Activated naive CD8-positive, alpha-beta T cell treated with anti-CD3 and anti-CD28 coated beads, Interleukin-2, amount 50 U/mL, for 24 hours (primary cell): Measurements from ENCODE around the gene AGAP4.
"Not testable (repeated sequence)": the region's sequence is repeated elsewhere in the genome, so short reads cannot be mapped to it uniquely, and the experiment has no call there.

Experiments
- ATAC-seq: fragments of 150-1000 bp; cut with Tn5 transposase; one replicate; pipeline ENCODE4 v1.10.0; 2021
- DNase-seq: peaks from one replicate; pipeline ENCODE4 v3.0.0; 2021
- H3K27ac Mint-ChIP-seq: one replicate; pipeline ENCODE4 v1.8.0; 2021; ENCODE audit warnings: mild to moderate bottlenecking, mixed read lengths
- H3K27me3 Mint-ChIP-seq: one replicate; pipeline ENCODE4 v1.8.0; 2021; ENCODE audit warnings: mixed read lengths
- H3K36me3 Mint-ChIP-seq: one replicate; pipeline ENCODE4 v1.8.0; 2021; ENCODE audit warnings: low read depth, mixed read lengths
- H3K4me1 Mint-ChIP-seq: one replicate; pipeline ENCODE4 v1.8.0; 2021; ENCODE audit warnings: mixed read lengths
- H3K4me3 Mint-ChIP-seq: one replicate; pipeline ENCODE4 v1.8.0; 2021; ENCODE audit warnings: mild to moderate bottlenecking, moderate library complexity, mixed read lengths
- H3K9me3 Mint-ChIP-seq: one replicate; pipeline ENCODE4 v1.8.0; 2021; ENCODE audit warnings: mixed read lengths

Gene AGAP4

GRCh38 chr10:45812959-45813358 is 34.3 kb downstream of the AGAP4 start:
- not testable (repeated sequence) for H3K27me3 Mint-ChIP-seq

DNA sequence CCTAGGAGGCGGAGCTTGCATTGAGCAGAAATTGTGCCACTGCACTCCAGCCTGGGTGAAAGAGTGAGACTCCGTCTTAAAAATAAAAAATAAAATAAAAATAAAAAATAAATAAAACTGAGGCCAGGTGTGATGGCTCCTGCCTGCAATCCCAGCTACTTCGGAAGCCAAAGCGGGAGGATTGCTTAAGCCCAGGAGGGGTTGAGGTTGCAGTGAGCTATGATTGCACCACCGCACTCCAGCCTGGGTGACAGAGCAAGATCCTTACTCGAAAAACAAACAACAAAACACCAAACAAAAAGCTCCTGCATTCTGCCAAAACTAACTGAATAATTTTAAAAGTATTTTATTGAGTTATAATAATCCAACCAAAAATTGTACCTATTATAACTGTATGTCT is 36.2 kb downstream of the AGAP4 start:
- DNase-seq (no peak), ATAC-seq (no peak)
- H3K9me3 Mint-ChIP-seq, result no peaks in the 10 kb centered on the region

More at GRCh38 chr10:45812959-45813358, 34.3 kb downstream of the AGAP4 start:
- H3K4me1 Mint-ChIP-seq, H3K9me3 Mint-ChIP-seq, ATAC-seq, H3K27ac Mint-ChIP-seq, DNase-seq, H3K4me3 Mint-ChIP-seq, H3K36me3 Mint-ChIP-seq: not testable (repeated sequence)

DNA sequence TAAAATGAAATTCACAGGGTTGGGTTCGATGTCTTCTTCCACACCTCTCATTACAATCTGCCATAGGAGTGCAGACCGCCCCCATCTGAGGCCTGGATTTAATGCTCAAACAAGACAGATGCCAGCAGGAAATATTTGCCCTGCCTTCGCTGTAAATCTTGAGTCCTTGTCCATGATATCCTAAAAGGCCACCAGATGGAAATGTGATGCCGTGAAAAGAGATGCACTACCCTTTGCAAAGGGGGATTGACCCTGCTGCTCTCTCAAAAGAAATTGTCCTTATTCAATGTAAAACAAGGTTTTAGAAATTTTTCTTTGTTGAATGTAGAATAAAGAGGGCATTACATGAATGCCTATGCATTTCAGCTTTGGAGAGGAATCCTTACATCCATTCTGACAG is 37.5 kb downstream of the AGAP4 start:
- Mint-ChIP-seq H3K27me3 (peaks cover 1% of the 10 kb centered on the region), H3K4me1 (no peaks in the 10 kb centered on the region), H3K9me3 (no peaks in the 10 kb centered on the region), H3K36me3 (no peaks in the 10 kb centered on the region), H3K4me3 (no peak overlapping the region), H3K27ac (no peak overlapping the region)
- no peak for ATAC-seq
- DNase-seq, result no peak

More for the DNA sequence above, 36.2 kb downstream of the AGAP4 start:
- H3K27ac Mint-ChIP-seq, result no peak overlapping the region
- no peaks in the 10 kb centered on the region for H3K4me1 Mint-ChIP-seq
- H3K27me3 Mint-ChIP-seq, result peaks cover 1% of the 10 kb centered on the region
- no peaks in the 10 kb centered on the region for H3K36me3 Mint-ChIP-seq
- H3K4me3 Mint-ChIP-seq, result no peak overlapping the region

GRCh38 chr10:45804996-45805395 is 42.3 kb downstream of the AGAP4 start:
- H3K36me3 Mint-ChIP-seq, H3K4me1 Mint-ChIP-seq, ATAC-seq, H3K9me3 Mint-ChIP-seq, DNase-seq, H3K4me3 Mint-ChIP-seq, H3K27me3 Mint-ChIP-seq, H3K27ac Mint-ChIP-seq: not testable (repeated sequence)

DNA sequence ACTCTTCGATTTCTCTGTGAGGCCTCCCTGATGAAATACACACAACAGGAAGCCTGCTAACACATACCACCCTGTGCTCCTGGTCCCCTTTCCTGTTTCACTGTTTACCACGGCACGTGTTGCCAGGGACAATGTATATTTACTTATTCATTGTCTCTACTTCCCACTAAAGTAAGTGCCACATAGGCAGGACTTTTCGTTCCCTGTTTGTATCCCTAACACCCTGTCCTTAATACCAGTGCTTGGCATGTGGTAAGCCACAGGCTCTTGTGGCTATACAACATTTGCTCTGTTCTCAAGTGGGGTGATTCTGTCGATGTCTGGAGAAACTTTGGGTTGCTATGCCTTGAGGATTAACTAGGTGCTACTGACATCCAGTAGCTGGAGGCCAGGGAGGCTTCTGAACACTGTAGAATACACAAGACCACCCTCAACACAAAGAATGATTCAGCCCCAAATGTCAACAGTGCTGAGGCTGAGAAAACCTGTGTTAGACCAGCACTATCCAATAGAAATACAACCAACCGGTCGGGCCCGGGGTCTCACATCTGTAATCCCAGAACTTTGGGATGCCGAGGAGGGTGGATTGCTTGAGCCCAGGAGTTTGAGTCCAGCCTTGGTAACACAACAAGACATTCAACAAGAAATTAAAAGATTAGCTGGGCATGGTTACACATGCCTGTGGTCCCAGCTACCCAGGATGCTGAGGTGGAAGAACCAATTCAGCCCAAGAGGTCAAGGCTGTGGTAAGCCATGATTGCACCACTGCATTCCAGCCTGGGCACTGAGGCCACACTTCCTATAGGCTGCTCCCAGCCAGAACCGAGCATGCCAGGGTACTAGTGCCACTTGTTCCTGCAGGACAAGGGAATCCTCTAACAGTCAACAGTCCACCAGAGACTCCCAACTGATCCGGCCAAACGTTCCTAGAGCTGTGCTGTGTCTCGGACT is 44.0 kb downstream of the AGAP4 start:
- H3K36me3 Mint-ChIP-seq, DNase-seq, ATAC-seq, H3K4me1 Mint-ChIP-seq, H3K27me3 Mint-ChIP-seq, H3K27ac Mint-ChIP-seq, H3K4me3 Mint-ChIP-seq, H3K9me3 Mint-ChIP-seq: not testable (repeated sequence)

- H3K36me3 Mint-ChIP-seq, result peaks cover 12% of the 10 kb centered on the region
Observed at GRCh38 chr10:45794761-45795160, 52.5 kb downstream of the AGAP4 start.

DNA sequence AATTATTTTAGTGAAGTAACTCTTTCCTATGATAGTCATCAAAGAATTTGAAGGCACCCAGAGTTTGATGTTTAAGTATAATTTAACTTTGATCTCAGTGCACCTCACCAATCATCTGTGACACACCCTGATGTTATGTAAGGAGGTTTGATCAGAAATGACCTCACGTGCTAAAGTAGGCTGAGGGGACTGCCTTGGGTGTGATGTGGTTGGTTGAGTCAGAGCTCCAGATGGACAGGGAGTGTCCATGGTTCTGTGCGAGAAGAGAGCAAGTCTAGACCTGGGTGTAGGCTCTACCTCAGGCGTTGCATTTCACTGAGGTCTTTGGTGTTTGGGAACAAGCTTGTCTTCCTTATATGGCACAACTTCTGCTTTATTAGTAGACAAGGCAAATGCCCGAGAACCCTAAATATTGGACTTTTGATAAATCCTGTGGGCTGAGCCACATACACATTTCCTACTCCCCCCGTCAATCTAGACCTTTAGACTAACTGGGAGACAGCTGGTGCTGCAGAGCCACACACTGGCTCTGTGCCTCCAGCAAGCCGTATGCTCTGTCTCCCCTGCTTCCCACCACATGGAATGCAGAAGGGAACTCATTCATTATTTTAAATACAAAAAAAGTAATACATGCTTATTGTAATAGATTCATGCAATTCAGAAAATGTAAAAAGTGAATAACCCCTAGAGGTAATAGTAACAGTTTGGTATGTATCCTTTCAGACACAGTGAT is 56.4 kb downstream of the AGAP4 start:
- not testable (repeated sequence) for ATAC-seq, H3K9me3 Mint-ChIP-seq, H3K27me3 Mint-ChIP-seq, H3K4me1 Mint-ChIP-seq, DNase-seq, H3K4me3 Mint-ChIP-seq, H3K27ac Mint-ChIP-seq
- H3K36me3 Mint-ChIP-seq, result peaks cover 13% of the 10 kb centered on the region

More at GRCh38 chr10:45794761-45795160, 52.5 kb downstream of the AGAP4 start:
- not testable (repeated sequence) for H3K27ac Mint-ChIP-seq, H3K4me3 Mint-ChIP-seq, H3K27me3 Mint-ChIP-seq, ATAC-seq, H3K4me1 Mint-ChIP-seq, DNase-seq, H3K9me3 Mint-ChIP-seq

- not testable (repeated sequence) for H3K4me1 Mint-ChIP-seq
Observed at GRCh38 chr10:45789991-45790390, 57.3 kb downstream of the AGAP4 start.

GRCh38 chr10:45787212-45787741 is 60.0 kb downstream of the AGAP4 start:
- ATAC-seq, H3K4me1 Mint-ChIP-seq, DNase-seq, H3K27ac Mint-ChIP-seq, H3K27me3 Mint-ChIP-seq, H3K4me3 Mint-ChIP-seq, H3K36me3 Mint-ChIP-seq, H3K9me3 Mint-ChIP-seq: not testable (repeated sequence)

More at GRCh38 chr10:45789991-45790390, 57.3 kb downstream of the AGAP4 start:
- not testable (repeated sequence) for H3K27ac Mint-ChIP-seq, DNase-seq, ATAC-seq, H3K4me3 Mint-ChIP-seq, H3K27me3 Mint-ChIP-seq, H3K9me3 Mint-ChIP-seq
- peaks cover 13% of the 10 kb centered on the region for H3K36me3 Mint-ChIP-seq

DNA sequence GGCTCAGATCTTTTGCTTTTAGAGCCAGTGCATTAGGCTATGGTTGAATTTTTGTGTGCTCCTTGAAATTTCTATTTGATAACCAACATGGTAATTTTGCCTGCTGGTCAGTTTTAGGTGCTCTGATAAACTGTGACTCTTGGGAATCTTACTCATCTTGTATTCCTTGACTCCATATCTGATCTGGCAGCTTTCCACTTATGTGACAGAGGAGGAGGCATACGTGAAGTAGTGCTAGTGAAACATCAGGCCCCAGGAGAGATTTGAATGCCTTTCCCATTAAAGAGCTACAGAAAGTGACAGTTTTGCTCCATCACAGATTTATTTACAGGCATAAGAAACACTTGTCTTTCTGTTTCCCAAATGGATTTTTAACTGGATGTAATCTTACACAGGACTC is 61.1 kb downstream of the AGAP4 start:
- H3K9me3 Mint-ChIP-seq, H3K36me3 Mint-ChIP-seq, H3K27me3 Mint-ChIP-seq, H3K27ac Mint-ChIP-seq, ATAC-seq, H3K4me3 Mint-ChIP-seq, H3K4me1 Mint-ChIP-seq, DNase-seq: not testable (repeated sequence)
